Stomach (tissue), 9 donors: ENCODE results near the gene TNNI3. TPM values are rescaled to one million over a fixed set of nuclear protein-coding genes. Genes with fewer than 3 reads are reported as not detected.
"Not testable (repeated sequence)": the region's sequence is repeated elsewhere in the genome, so short reads cannot be mapped to it uniquely, and the experiment has no call there.

Experiments used
- DNase-seq, 2 donors: peaks; one replicate each; pipeline versions ENCODE4 v3.0.0 to v3.0.0-alpha.2; 2013 to 2019
- H3K27ac ChIP-seq, 5 donors: fragments of 200-600 bp in 4 of 5; sonication (generic) in 4 of 5; one replicate each; pipeline ENCODE4 v1.5.1; 2013 to 2019; ENCODE audit warnings: mild to moderate bottlenecking in 1 of 5, moderate library complexity in 1 of 5
- H3K27me3 ChIP-seq, 3 donors: fragments of 200-600 bp; sonication (generic); one replicate each; pipeline ENCODE4 v1.5.1; 2017 to 2019; ENCODE audit warnings: mixed run types in 1 of 3
- H3K36me3 ChIP-seq, 4 donors: fragments of 200-600 bp; sonication (generic); 1 replicate in 3 of 4; 2 replicates in 1 of 4; pipeline ENCODE4 v1.5.1; 2016 to 2019
- H3K4me1 ChIP-seq, 4 donors: fragments of 200-600 bp; sonication (generic); one replicate each; pipeline ENCODE4 v1.5.1; 2016 to 2019
- H3K4me3 ChIP-seq, 4 donors: fragments of 200-600 bp; sonication (generic) in 3 of 4; one replicate each; pipeline ENCODE4 v1.5.1; 2016 to 2019; ENCODE audit warnings: mild to moderate bottlenecking in 1 of 4
- H3K9me3 ChIP-seq, 4 donors: fragments of 200-600 bp; sonication (generic); one replicate each; pipeline ENCODE4 v1.5.1; 2016 to 2019
- EP300 ChIP-seq: sonication (generic); formaldehyde crosslinking; IDR thresholded peaks from one replicate; pipeline ENCODE4 v1.6.1; 2017; ENCODE audit warnings: antibody characterized with exemption
- POLR2A ChIP-seq, 4 donors: fragments of 450-650 bp; IDR thresholded peaks; one replicate each; pipeline ENCODE4 v1.6.1; 2016; ENCODE audit warnings: antibody characterized with exemption in 4 of 4, control low read depth in 2 of 4, mild to moderate bottlenecking in 1 of 4, moderate library complexity in 1 of 4
- POLR2AphosphoS5 ChIP-seq, 3 donors: sonication (generic); formaldehyde crosslinking; IDR thresholded peaks; one replicate each; pipeline ENCODE4 v1.6.1; 2016; ENCODE audit warnings: antibody characterized with exemption in 3 of 3
- WGBS, 5 donors: extraction: QIAGEN DNeasy Blood & Tissue Kit in 3 of 5; methylation state at CpG; one replicate each; pipeline versions ENCODE4 v1.1.5 to v1.1.7; 2013 to 2018; 5-methylcytosine and 5-hydroxymethylcytosine counted together
- intact Hi-C: fragments of 100-400 bp; cut with DNase I; formaldehyde crosslinking; loops from one replicate; pipeline ENCODE4 v1.15.1; 2023; ENCODE audit warnings: low total_unique reads
- polyA plus RNA-seq, 3 donors: library from polyadenylated mRNA; stranded (reverse); fragments of 200-250 nt; gene quantifications; one replicate each; pipeline ENCODE4 v1.2.3, GENCODE V29; 2013
- total RNA-seq, 5 donors: library from RNA; depleted of rRNA; stranded (reverse); fragments of >200 nt; gene quantifications; one replicate each; pipeline versions ENCODE4 v1.1.0 to v1.2.3, GENCODE V29; 2014 to 2016
- TF ChIP-seq, protein P1 (sequence below), 7 experiments: fragments of 450-650 bp in 4 of 7; fragments of 200-600 bp in 3 of 7; sonication (generic) in 3 of 7; IDR thresholded peaks; one replicate each; pipeline ENCODE4 v1.5.1; 2016 to 2019; ENCODE audit warnings: antibody characterized with exemption in 7 of 7, control low read depth in 2 of 7, mild to moderate bottlenecking in 1 of 7
- donor health status: healthy with polysubstance abuse.
- donor health status: Bipolar disorder and iron deficiency.
- donor health status: healthy.

TNNI3 gene
- total and polyA plus RNA-seq, 8 donors = 4.2 to 14.1 (median 7.8) TPM; not detected in 5

DNA sequence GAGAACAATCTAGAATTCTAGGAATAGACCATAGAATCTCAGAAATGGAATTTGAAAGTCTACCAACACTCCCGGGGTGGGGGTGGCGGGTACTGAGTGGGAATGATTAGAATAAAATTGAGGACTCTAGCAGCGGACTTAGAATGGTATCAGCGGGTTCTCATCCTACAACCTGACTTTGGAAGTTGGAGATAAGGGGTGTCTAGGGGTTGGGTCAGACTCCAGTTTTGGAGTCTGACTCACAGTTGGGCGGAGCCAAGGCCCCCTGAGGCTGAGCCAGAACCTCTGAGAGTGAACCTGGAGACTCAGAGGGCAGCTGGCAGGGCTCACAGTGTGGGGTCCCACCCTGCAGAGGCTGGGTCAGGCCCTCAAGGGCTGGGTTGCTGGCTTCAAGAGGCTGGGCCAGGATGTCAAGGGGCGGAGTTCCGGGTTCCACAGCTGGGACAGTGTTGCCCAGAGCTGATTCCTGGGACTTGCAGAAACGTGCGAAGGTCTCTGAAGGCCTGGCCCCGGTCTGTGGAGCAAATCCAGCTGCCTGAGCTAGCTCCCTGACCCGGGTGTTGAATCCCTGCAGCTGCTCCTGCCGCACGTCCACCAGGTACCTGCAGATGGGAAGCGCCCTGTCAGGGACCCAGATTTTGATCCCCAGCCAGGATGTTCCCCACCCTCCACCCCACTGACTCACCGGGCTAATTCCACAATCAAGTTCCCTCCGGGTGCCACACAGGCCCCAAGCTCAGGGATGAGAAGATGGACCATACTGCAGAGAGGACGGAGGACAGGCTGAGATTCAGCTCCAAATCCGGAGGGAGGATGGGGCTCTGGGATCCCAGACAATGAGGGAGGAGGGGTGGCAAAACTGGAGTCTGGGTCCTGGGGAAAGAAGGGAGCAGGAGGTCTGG, 1.6 kb upstream of the TNNI3 start:
- intact Hi-C loops = no loop called here
- Histone ChIP-seq H3K9me3 (no peaks in the 10 kb centered on the region), H3K4me1 (peaks cover 0 to 32% (median 18%) of the 10 kb centered on the region in 4 donors), H3K4me3 (no peak overlapping the region), H3K27me3 (peaks cover 25 to 100% (median 68%) of the 10 kb centered on the region in 3 donors), H3K36me3 (no peaks in the 10 kb centered on the region), H3K27ac (no peak overlapping the region)
- WGBS, 5 donors = 55 to 59% (median 56%) methylated on average over 14 to 18 of the region's 18 CpGs
- DNase-seq = peak in 1 of 2 donors; percentile 28
- TF ChIP-seq EP300 (no peak), POLR2AphosphoS5 (IDR thresholded peaks at IDR 0.05) (no peak), POLR2A (IDR thresholded peaks at IDR 0.05) (no peak)
- TF ChIP-seq, protein P1, sequence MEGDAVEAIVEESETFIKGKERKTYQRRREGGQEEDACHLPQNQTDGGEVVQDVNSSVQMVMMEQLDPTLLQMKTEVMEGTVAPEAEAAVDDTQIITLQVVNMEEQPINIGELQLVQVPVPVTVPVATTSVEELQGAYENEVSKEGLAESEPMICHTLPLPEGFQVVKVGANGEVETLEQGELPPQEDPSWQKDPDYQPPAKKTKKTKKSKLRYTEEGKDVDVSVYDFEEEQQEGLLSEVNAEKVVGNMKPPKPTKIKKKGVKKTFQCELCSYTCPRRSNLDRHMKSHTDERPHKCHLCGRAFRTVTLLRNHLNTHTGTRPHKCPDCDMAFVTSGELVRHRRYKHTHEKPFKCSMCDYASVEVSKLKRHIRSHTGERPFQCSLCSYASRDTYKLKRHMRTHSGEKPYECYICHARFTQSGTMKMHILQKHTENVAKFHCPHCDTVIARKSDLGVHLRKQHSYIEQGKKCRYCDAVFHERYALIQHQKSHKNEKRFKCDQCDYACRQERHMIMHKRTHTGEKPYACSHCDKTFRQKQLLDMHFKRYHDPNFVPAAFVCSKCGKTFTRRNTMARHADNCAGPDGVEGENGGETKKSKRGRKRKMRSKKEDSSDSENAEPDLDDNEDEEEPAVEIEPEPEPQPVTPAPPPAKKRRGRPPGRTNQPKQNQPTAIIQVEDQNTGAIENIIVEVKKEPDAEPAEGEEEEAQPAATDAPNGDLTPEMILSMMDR (IDR thresholded peaks at IDR 0.05) = no peak

DNA sequence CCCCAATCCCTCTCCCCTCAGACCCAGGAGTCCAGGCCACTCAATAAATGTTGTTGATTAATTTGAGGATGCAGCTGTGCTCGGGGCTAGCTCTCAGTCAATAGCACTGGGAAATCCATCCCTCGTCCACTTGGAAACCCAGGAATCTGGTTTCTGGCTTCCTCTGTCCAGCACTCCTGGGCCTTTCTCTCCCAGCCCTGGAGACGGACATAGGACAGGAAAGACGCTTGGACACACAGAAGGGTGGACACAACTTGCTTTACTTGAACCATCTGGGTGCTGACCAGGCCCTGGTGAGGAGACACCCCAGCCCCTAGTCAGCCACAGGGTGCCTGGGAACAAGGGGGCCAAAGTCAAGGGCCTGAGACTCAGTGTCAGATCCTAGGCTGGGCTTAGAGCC, 891 bp upstream of the TNNI3 start:
- intact Hi-C loops = no loop called here
- H3K27me3 ChIP-seq = peaks cover 25 to 99% (median 68%) of the 10 kb centered on the region in 3 donors
- DNase-seq = peak in 1 of 2 donors; percentile 8
- TF ChIP-seq EP300 = no peak
- no peak for TF ChIP-seq POLR2A (IDR thresholded peaks at IDR 0.05)
- no peak for TF ChIP-seq POLR2AphosphoS5 (IDR thresholded peaks at IDR 0.05)
- TF ChIP-seq, protein P1 (IDR thresholded peaks at IDR 0.05) = no peak
- H3K27ac ChIP-seq = no peak overlapping the region
- H3K36me3 ChIP-seq = no peaks in the 10 kb centered on the region
- H3K4me3 ChIP-seq = no peak overlapping the region
- no peaks in the 10 kb centered on the region for H3K9me3 ChIP-seq
- WGBS, 5 donors = 48 to 61% (median 58%) methylated on average over 4 of the region's 4 CpGs
- peaks cover 0 to 32% (median 18%) of the 10 kb centered on the region in 4 donors for H3K4me1 ChIP-seq

DNA sequence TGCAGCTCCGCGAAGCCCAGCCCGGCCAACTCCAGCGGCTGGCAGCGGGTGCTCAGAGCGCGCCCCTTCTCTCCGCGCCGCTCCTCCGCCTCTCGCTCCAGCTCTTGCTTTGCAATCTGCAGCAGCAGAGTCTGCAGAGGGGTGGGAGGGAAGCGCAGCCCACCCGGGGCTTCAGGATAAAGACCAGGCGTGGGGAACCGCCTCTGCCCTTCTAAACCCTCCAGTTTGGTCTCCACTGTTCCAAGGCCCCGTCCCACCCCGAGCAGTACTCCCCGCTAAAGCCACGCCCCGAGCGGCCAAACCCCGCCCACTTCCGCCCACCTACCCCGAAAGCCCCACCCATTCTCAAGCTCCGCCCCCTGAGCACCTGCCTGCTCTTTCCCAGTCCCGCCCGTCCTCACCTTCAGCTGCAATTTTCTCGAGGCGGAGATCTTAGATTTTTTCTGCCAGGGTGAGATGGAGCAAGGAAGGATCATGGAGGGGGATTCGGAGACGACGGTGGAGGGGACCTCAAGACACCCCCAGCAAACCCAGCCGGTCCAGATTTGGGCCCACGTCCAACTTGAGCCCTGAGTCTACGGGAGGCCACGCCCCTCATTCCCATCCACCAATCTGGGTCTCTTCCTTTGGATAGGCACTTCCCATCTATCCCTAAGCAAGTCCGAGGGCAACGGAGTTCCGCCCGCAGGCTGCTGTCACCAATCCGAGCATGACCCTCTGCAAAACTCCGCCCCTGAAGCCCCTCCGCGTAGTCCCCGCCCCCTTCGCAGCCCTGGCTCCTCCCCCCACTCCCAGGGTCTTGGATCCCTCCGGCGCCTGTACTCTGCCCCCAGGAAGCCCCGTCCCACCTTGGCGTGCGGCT, 1.1 kb downstream of the TNNI3 start:
- WGBS, 5 donors = 3 to 11% (median 4%) methylated on average over 40 to 52 of the region's 52 CpGs
- intact Hi-C loops = no loop called here
- Histone ChIP-seq H3K4me3 (peak overlapping the region in 3 of 4 donors; percentile 7 to 22 (median 22)), H3K27me3 (peaks cover 18 to 92% (median 55%) of the 10 kb centered on the region in 3 donors), H3K9me3 (no peaks in the 10 kb centered on the region), H3K27ac (no peak overlapping the region), H3K36me3 (no peaks in the 10 kb centered on the region), H3K4me1 (peaks cover 0 to 32% (median 18%) of the 10 kb centered on the region in 4 donors)
- TF ChIP-seq POLR2AphosphoS5 (IDR thresholded peaks at IDR 0.05) (no peak), EP300 (no peak), POLR2A (IDR thresholded peaks at IDR 0.05) (no peak)
- TF ChIP-seq, protein P1 (IDR thresholded peaks at IDR 0.05) = no peak
- DNase-seq = peak; percentile 65 to 78

DNA sequence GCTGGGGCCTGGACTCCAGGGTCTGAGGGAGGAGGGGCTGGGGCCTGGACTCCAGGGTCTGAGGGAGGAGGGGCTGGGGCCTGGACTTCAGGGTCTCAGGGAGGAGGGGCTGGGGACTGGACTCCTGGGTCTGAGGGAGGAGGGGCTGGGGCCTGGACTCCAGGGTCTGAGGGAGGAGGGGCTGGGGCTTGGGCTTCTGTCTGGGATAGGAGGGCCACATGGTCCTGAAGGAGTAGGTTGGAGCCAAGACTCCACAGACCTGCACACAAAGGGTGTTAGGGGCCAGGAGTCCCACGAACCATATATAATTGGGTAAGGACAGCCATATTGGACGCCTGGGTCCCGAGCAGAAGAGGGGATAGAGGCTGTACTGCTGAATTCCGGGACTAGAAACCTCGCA, 1.7 kb downstream of the TNNI3 start:
- intact Hi-C loops, H3K36me3 ChIP-seq, H3K27ac ChIP-seq, DNase-seq, H3K9me3 ChIP-seq: not testable (repeated sequence)
- H3K4me1 ChIP-seq = peaks cover 0 to 29% (median 17%) of the 10 kb centered on the region in 4 donors
- H3K27me3 ChIP-seq = peaks cover 12 to 92% (median 48%) of the 10 kb centered on the region in 3 donors
- H3K4me3 ChIP-seq = peak overlapping the region in 2 of 4 donors; percentile 22
- WGBS, 5 donors = 0 to 15% (median 7%) methylated on average over 5 of the region's 5 CpGs
